Uterus (tissue), 2 donors: ENCODE results near the gene INO80.

ENCODE experiments used
- POLR2A ChIP-seq, 2 donors: fragments of 450-650 bp; IDR thresholded peaks; one replicate each; pipeline ENCODE4 v1.6.1; 2016; ENCODE audit warnings: antibody characterized with exemption in 2 of 2, mild to moderate bottlenecking in 1 of 2, moderate library complexity in 1 of 2
- TF ChIP-seq, protein P1 (sequence below), 4 experiments: fragments of 200-600 bp in 2 of 4; fragments of 450-650 bp in 2 of 4; sonication (generic) in 2 of 4; IDR thresholded peaks; one replicate each; pipeline ENCODE4 v1.5.1; 2016 to 2019; ENCODE audit warnings: antibody characterized with exemption in 4 of 4, mild to moderate bottlenecking in 2 of 4, moderate library complexity in 1 of 4

DNA sequence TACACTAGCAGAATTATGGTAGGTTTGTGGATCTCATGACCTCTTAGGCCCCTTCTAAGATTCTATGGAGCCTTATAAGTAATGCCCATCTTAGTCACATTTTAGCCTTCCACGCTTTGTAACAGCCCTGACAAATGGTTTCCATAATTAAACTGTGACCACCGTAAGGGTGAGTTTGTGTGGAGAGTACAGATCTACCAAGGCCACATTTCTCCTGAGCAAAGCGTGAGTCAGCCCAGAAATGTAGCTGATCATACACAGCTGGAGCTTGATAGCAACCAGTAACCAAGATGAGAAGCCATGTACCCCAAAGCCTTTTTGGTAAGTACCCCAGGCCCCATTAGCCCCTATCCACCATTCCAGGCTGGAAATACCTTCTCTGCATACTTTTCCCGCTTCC is 131.1 kb downstream of the INO80 start:
- TF ChIP-seq, protein P1, sequence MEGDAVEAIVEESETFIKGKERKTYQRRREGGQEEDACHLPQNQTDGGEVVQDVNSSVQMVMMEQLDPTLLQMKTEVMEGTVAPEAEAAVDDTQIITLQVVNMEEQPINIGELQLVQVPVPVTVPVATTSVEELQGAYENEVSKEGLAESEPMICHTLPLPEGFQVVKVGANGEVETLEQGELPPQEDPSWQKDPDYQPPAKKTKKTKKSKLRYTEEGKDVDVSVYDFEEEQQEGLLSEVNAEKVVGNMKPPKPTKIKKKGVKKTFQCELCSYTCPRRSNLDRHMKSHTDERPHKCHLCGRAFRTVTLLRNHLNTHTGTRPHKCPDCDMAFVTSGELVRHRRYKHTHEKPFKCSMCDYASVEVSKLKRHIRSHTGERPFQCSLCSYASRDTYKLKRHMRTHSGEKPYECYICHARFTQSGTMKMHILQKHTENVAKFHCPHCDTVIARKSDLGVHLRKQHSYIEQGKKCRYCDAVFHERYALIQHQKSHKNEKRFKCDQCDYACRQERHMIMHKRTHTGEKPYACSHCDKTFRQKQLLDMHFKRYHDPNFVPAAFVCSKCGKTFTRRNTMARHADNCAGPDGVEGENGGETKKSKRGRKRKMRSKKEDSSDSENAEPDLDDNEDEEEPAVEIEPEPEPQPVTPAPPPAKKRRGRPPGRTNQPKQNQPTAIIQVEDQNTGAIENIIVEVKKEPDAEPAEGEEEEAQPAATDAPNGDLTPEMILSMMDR (IDR thresholded peaks at IDR 0.05), result no peak
- TF ChIP-seq POLR2A (IDR thresholded peaks at IDR 0.05), result no peak
